ENCODE measurements around the gene BLVRB. TPM values are rescaled to one million over a fixed set of nuclear protein-coding genes. Genes with fewer than 3 reads are reported as not detected.
"Not testable (repeated sequence)": the region's sequence is repeated elsewhere in the genome, so short reads cannot be mapped to it uniquely, and the experiment has no call there.

BLVRB gene
- total RNA-seq, 2 experiments from 2014 or later, result 21.2 to 21.7 TPM

- H3K4me1 Mint-ChIP-seq (ENCODE audit: low read depth), result peaks cover 24% of the 10 kb centered on the region
- POLR2A ChIA-PET, result interaction anchor here (1.0 to 2.7 kb wide), 4 partner anchors 22 to 117 kb away, joined by 3 to 16 read pairs (median 4); partner anchors contain the start of gene C19orf47
- peak overlapping the region; percentile 80 for H3K4me3 Mint-ChIP-seq
- CTCF ChIA-PET, result interaction anchor here (0.9 to 5.3 kb wide), 34 partner anchors 8 to 181 kb away, joined by 3 to 28 read pairs (median 6); partner anchors contain the start of genes AKT2, C19orf47, PLD3 and SERTAD1
- intact Hi-C loops (cut with micrococcal nuclease), result no loop called here
- peaks cover 4% of the 10 kb centered on the region for H3K36me3 Mint-ChIP-seq (ENCODE audit: low read depth)
- no peaks in the 10 kb centered on the region for H3K9me3 Mint-ChIP-seq
- peaks cover 9% of the 10 kb centered on the region for H3K27me3 Mint-ChIP-seq
- DNase-seq (peak; percentile 67), ATAC-seq (no peak)
- TF ChIP-seq CTCF (IDR thresholded peaks at IDR 0.05), result no peak
- peak overlapping the region; percentile 72 for H3K27ac Mint-ChIP-seq
These were observed 454 bp downstream of the BLVRB start for GRCh38 chr19:40465025-40465556.

DNA sequence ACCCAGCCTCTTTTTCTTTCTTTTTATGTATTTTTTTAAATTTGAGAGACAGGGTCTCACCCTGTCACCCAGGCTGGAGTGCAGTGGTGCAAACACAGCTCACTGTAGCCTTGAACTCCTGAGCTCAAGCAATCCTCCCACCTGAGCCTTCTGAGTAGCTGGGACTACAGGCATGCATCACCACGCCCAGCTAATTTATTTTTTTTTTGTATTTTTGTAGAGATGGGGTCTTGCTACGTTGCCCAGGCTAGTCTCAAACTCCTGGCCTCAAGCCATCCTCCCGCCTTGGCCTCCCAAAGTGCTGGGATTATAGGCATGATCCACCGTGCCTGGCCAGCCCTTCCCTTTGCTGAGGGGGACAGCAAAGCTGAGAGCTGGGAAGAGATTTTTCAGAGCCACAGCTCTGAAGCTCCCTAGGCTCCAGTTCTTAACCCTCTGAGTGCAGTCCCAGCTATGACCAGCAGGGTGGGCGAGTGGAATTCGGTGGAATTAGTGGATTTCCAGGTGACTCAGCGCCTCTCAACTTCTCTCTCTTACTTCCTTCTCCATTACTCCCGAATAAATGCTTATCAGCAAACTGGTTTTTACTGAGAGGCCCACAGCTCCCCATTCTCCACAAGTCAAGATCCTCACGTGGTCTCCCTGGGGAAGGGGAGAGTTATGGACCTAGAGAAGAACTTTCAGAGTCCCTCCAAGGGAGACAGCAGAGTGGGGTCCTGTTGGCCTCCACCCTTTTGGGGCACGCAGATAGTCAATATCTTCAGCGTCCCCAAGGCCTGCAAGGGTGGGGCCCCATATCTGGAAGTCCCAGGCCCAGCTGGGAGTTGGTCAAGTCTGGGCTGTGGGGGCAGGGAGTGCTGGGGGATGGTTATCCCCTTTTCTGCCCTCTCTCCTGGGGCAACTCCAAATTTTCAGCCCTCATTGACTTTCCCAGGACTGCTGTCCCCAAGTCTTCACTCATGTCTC, 1.2 kb downstream of the BLVRB start:
- H3K36me3 Mint-ChIP-seq (ENCODE audit: low read depth), result peaks cover 4% of the 10 kb centered on the region
- H3K27ac Mint-ChIP-seq, result no peak overlapping the region
- H3K27me3 Mint-ChIP-seq, result peaks cover 9% of the 10 kb centered on the region
- ChIA-PET POLR2A (interaction anchor here (1.0 to 2.7 kb wide), 4 partner anchors 21 to 117 kb away, joined by 3 to 16 read pairs (median 4); partner anchors contain the start of gene C19orf47), CTCF (interaction anchor here (0.7 to 5.3 kb wide), 37 partner anchors 9 to 181 kb away, joined by 3 to 28 read pairs (median 6); partner anchors contain the start of genes AKT2, C19orf47, PLD3 and SERTAD1)
- intact Hi-C loops (cut with micrococcal nuclease), result no loop called here
- peaks cover 24% of the 10 kb centered on the region for H3K4me1 Mint-ChIP-seq (ENCODE audit: low read depth)
- peak; percentile 84 for TF ChIP-seq CTCF (IDR thresholded peaks at IDR 0.05)
- no peaks in the 10 kb centered on the region for H3K9me3 Mint-ChIP-seq
- ATAC-seq (no peak), DNase-seq (peak; percentile 80)
- peak overlapping the region; percentile 80 for H3K4me3 Mint-ChIP-seq

- DNase-seq; H3K9me3 Mint-ChIP-seq; H3K36me3 Mint-ChIP-seq (ENCODE audit: low read depth); H3K4me3 Mint-ChIP-seq; intact Hi-C loops (cut with micrococcal nuclease); ATAC-seq; H3K27ac Mint-ChIP-seq; H3K27me3 Mint-ChIP-seq; POLR2A ChIA-PET: not testable (repeated sequence)
- peaks cover 24% of the 10 kb centered on the region for H3K4me1 Mint-ChIP-seq (ENCODE audit: low read depth)
- CTCF ChIA-PET, result interaction anchor here (0.7 to 5.3 kb wide), 27 partner anchors 8 to 171 kb away, joined by 3 to 28 read pairs (median 7); partner anchors contain the start of genes C19orf47, PLD3, SERTAD1 and SERTAD3
These were observed 1.9 kb downstream of the BLVRB start for GRCh38 chr19:40463587-40464037.

- ChIA-PET POLR2A (no interaction called here), CTCF (interaction anchor here (0.9 to 5.3 kb wide), 4 partner anchors 19 to 157 kb away, joined by 3 to 28 read pairs (median 8); no protein-coding TSS in a partner anchor)
- Mint-ChIP-seq H3K36me3 (ENCODE audit: low read depth) (peaks cover 4% of the 10 kb centered on the region), H3K27me3 (peaks cover 6% of the 10 kb centered on the region), H3K27ac (no peak overlapping the region), H3K9me3 (no peaks in the 10 kb centered on the region), H3K4me3 (no peak overlapping the region), H3K4me1 (ENCODE audit: low read depth) (peaks cover 24% of the 10 kb centered on the region)
- ATAC-seq, result no peak
- DNase-seq, result no peak
- no peak for TF ChIP-seq CTCF (IDR thresholded peaks at IDR 0.05)
- intact Hi-C loops (cut with micrococcal nuclease), result no loop called here
These were observed 3.8 kb downstream of the BLVRB start for GRCh38 chr19:40461669-40462221.

DNA sequence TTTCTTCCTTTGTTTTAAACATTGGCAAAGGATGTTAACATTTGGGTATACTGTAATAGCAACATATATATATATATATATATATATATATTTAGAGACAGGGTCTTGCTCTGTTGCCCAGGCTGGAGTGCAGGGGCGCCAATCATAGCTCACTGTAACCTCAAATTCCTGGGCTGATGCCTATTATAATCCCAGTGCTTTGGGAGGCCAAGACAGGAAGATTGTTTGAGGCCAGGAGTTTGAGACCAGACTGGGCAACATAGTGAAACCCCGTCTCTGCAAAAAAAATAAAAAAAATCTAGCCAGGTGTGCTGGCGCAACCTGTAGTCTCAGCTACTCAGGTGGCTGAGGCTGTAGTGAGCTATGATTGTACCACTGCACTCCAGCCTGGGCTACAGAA, 5.4 kb downstream of the BLVRB start:
- Mint-ChIP-seq H3K9me3 (no peaks in the 10 kb centered on the region), H3K27me3 (no peaks in the 10 kb centered on the region), H3K4me1 (ENCODE audit: low read depth) (peaks cover 11% of the 10 kb centered on the region), H3K36me3 (ENCODE audit: low read depth) (no peaks in the 10 kb centered on the region), H3K4me3 (no peak overlapping the region), H3K27ac (no peak overlapping the region)
- intact Hi-C loops (cut with micrococcal nuclease), result no loop called here
- ATAC-seq, result no peak
- ChIA-PET CTCF (no interaction called here), POLR2A (no interaction called here)
- no peak for DNase-seq
- no peak for TF ChIP-seq CTCF (IDR thresholded peaks at IDR 0.05)

Measured in activated CD8-positive, alpha-beta T cell treated with anti-CD3 and anti-CD28 coated beads for 36 hours (primary cell).